ENCODE results near the gene MAP1LC3A.

The MAP1LC3A gene

GRCh38 chr20:34529742-34530141 is 28.8 kb upstream of the MAP1LC3A start:
- no peaks in the 10 kb centered on the region for H3K27me3 ChIP-seq (ENCODE audit: control insufficient read depth, insufficient read depth, low read length)
- H3K9me3 ChIP-seq (ENCODE audit: control insufficient read depth, insufficient read depth, low read length), result no peaks in the 10 kb centered on the region
- no peak overlapping the region for H3K27ac ChIP-seq (ENCODE audit: low read length)
- no peak overlapping the region for H3K4me3 ChIP-seq (ENCODE audit: low read length)
- WGBS (ENCODE audit: insufficient coverage, insufficient read length), result no CpG with 5 or more reads among the region's 3 CpGs
- H3K36me3 ChIP-seq (ENCODE audit: control insufficient read depth, insufficient read depth, low read length), result peaks cover 14% of the 10 kb centered on the region; the same call in 1 of the 2 replicates
- no peaks in the 10 kb centered on the region for H3K4me1 ChIP-seq (ENCODE audit: control insufficient read depth, insufficient read depth, low read length)
- no peak for DNase-seq (ENCODE audit: low read depth, low spot score)

- Histone ChIP-seq H3K9me3 (ENCODE audit: control insufficient read depth, insufficient read depth, low read length) (no peaks in the 10 kb centered on the region), H3K4me1 (ENCODE audit: control insufficient read depth, insufficient read depth, low read length) (no peaks in the 10 kb centered on the region), H3K36me3 (ENCODE audit: control insufficient read depth, insufficient read depth, low read length) (peaks cover 18% of the 10 kb centered on the region; the same call in 1 of the 2 replicates), H3K27me3 (ENCODE audit: control insufficient read depth, insufficient read depth, low read length) (no peaks in the 10 kb centered on the region), H3K27ac (ENCODE audit: low read length) (no peak overlapping the region), H3K4me3 (ENCODE audit: low read length) (no peak overlapping the region)
- WGBS (ENCODE audit: insufficient coverage, insufficient read length), result no CpG with 5 or more reads among the region's 5 CpGs
- no peak for DNase-seq (ENCODE audit: low read depth, low spot score)
Measured at GRCh38 chr20:34530342-34530741, 28.2 kb upstream of the MAP1LC3A start.

GRCh38 chr20:34531608-34532265 is 26.8 kb upstream of the MAP1LC3A start:
- H3K9me3 ChIP-seq (ENCODE audit: control insufficient read depth, insufficient read depth, low read length), result no peaks in the 10 kb centered on the region
- no peak for DNase-seq (ENCODE audit: low read depth, low spot score)
- H3K4me1 ChIP-seq (ENCODE audit: control insufficient read depth, insufficient read depth, low read length), result no peaks in the 10 kb centered on the region
- no CpG with 5 or more reads among the region's 8 CpGs for WGBS (ENCODE audit: insufficient coverage, insufficient read length)
- H3K27me3 ChIP-seq (ENCODE audit: control insufficient read depth, insufficient read depth, low read length), result no peaks in the 10 kb centered on the region
- H3K4me3 ChIP-seq (ENCODE audit: low read length), result no peak overlapping the region
- no peak overlapping the region for H3K27ac ChIP-seq (ENCODE audit: low read length)
- H3K36me3 ChIP-seq (ENCODE audit: control insufficient read depth, insufficient read depth, low read length), result peaks cover 27% of the 10 kb centered on the region; the same call in 1 of the 2 replicates

GRCh38 chr20:34532320-34532719 is 26.2 kb upstream of the MAP1LC3A start:
- H3K4me3 ChIP-seq (ENCODE audit: low read length), result no peak overlapping the region
- H3K4me1 ChIP-seq (ENCODE audit: control insufficient read depth, insufficient read depth, low read length), result no peaks in the 10 kb centered on the region
- no peaks in the 10 kb centered on the region for H3K27me3 ChIP-seq (ENCODE audit: control insufficient read depth, insufficient read depth, low read length)
- H3K9me3 ChIP-seq (ENCODE audit: control insufficient read depth, insufficient read depth, low read length), result no peaks in the 10 kb centered on the region
- no peak overlapping the region for H3K27ac ChIP-seq (ENCODE audit: low read length)
- no peak for DNase-seq (ENCODE audit: low read depth, low spot score)
- H3K36me3 ChIP-seq (ENCODE audit: control insufficient read depth, insufficient read depth, low read length), result peaks cover 25% of the 10 kb centered on the region; the same call in 1 of the 2 replicates
- no CpG with 5 or more reads among the region's 8 CpGs for WGBS (ENCODE audit: insufficient coverage, insufficient read length)

GRCh38 chr20:34532756-34533155 is 25.8 kb upstream of the MAP1LC3A start:
- Histone ChIP-seq H3K27ac (ENCODE audit: low read length) (no peak overlapping the region), H3K9me3 (ENCODE audit: control insufficient read depth, insufficient read depth, low read length) (no peaks in the 10 kb centered on the region), H3K4me1 (ENCODE audit: control insufficient read depth, insufficient read depth, low read length) (no peaks in the 10 kb centered on the region), H3K27me3 (ENCODE audit: control insufficient read depth, insufficient read depth, low read length) (no peaks in the 10 kb centered on the region), H3K36me3 (ENCODE audit: control insufficient read depth, insufficient read depth, low read length) (peaks cover 28% of the 10 kb centered on the region; the same call in 1 of the 2 replicates), H3K4me3 (ENCODE audit: low read length) (no peak overlapping the region)
- whole genome bisulfite sequencing (ENCODE audit: insufficient coverage, insufficient read length), result no CpG with 5 or more reads among the region's 7 CpGs
- DNase-seq (ENCODE audit: low read depth, low spot score), result no peak

- Histone ChIP-seq H3K36me3 (ENCODE audit: control insufficient read depth, insufficient read depth, low read length) (peaks cover 24% of the 10 kb centered on the region; the same call in 1 of the 2 replicates), H3K4me1 (ENCODE audit: control insufficient read depth, insufficient read depth, low read length) (no peaks in the 10 kb centered on the region), H3K27me3 (ENCODE audit: control insufficient read depth, insufficient read depth, low read length) (no peaks in the 10 kb centered on the region), H3K27ac (ENCODE audit: low read length) (no peak overlapping the region), H3K4me3 (ENCODE audit: low read length) (no peak overlapping the region), H3K9me3 (ENCODE audit: control insufficient read depth, insufficient read depth, low read length) (no peaks in the 10 kb centered on the region)
- DNase-seq (ENCODE audit: low read depth, low spot score), result no peak
- WGBS (ENCODE audit: insufficient coverage, insufficient read length), result no CpG with 5 or more reads among the region's 15 CpGs
Measured at GRCh38 chr20:34534391-34535165, 23.9 kb upstream of the MAP1LC3A start.

- Histone ChIP-seq H3K9me3 (ENCODE audit: control insufficient read depth, insufficient read depth, low read length) (no peaks in the 10 kb centered on the region), H3K27me3 (ENCODE audit: control insufficient read depth, insufficient read depth, low read length) (no peaks in the 10 kb centered on the region), H3K4me1 (ENCODE audit: control insufficient read depth, insufficient read depth, low read length) (no peaks in the 10 kb centered on the region), H3K27ac (ENCODE audit: low read length) (no peak overlapping the region), H3K4me3 (ENCODE audit: low read length) (no peak overlapping the region), H3K36me3 (ENCODE audit: control insufficient read depth, insufficient read depth, low read length) (peaks cover 24% of the 10 kb centered on the region; the same call in 1 of the 2 replicates)
- WGBS (ENCODE audit: insufficient coverage, insufficient read length), result no CpG with 5 or more reads among the region's 15 CpGs
- no peak for DNase-seq (ENCODE audit: low read depth, low spot score)
Measured at GRCh38 chr20:34535301-34535840, 23.1 kb upstream of the MAP1LC3A start.

- WGBS (ENCODE audit: insufficient coverage, insufficient read length), result no CpG with 5 or more reads among the region's 2 CpGs
- Histone ChIP-seq H3K9me3 (ENCODE audit: control insufficient read depth, insufficient read depth, low read length) (no peaks in the 10 kb centered on the region), H3K27me3 (ENCODE audit: control insufficient read depth, insufficient read depth, low read length) (no peaks in the 10 kb centered on the region), H3K4me3 (ENCODE audit: low read length) (no peak overlapping the region), H3K4me1 (ENCODE audit: control insufficient read depth, insufficient read depth, low read length) (no peaks in the 10 kb centered on the region), H3K27ac (ENCODE audit: low read length) (no peak overlapping the region), H3K36me3 (ENCODE audit: control insufficient read depth, insufficient read depth, low read length) (peaks cover 25% of the 10 kb centered on the region)
- DNase-seq (ENCODE audit: low read depth, low spot score), result no peak
Measured at GRCh38 chr20:34535857-34536256, 22.7 kb upstream of the MAP1LC3A start.

- Histone ChIP-seq H3K27ac (ENCODE audit: low read length) (no peak overlapping the region), H3K9me3 (ENCODE audit: control insufficient read depth, insufficient read depth, low read length) (no peaks in the 10 kb centered on the region), H3K27me3 (ENCODE audit: control insufficient read depth, insufficient read depth, low read length) (no peaks in the 10 kb centered on the region), H3K4me3 (ENCODE audit: low read length) (no peak overlapping the region), H3K36me3 (ENCODE audit: control insufficient read depth, insufficient read depth, low read length) (peaks cover 29% of the 10 kb centered on the region), H3K4me1 (ENCODE audit: control insufficient read depth, insufficient read depth, low read length) (no peaks in the 10 kb centered on the region)
- DNase-seq (ENCODE audit: low read depth, low spot score), result no peak
- WGBS (ENCODE audit: insufficient coverage, insufficient read length), result no CpG with 5 or more reads among the region's 10 CpGs
Measured at GRCh38 chr20:34536798-34537394, 21.6 kb upstream of the MAP1LC3A start.

- no CpG with 5 or more reads among the region's 8 CpGs for WGBS (ENCODE audit: insufficient coverage, insufficient read length)
- Histone ChIP-seq H3K27ac (ENCODE audit: low read length) (no peak overlapping the region), H3K27me3 (ENCODE audit: control insufficient read depth, insufficient read depth, low read length) (no peaks in the 10 kb centered on the region), H3K4me1 (ENCODE audit: control insufficient read depth, insufficient read depth, low read length) (no peaks in the 10 kb centered on the region), H3K4me3 (ENCODE audit: low read length) (no peak overlapping the region), H3K36me3 (ENCODE audit: control insufficient read depth, insufficient read depth, low read length) (peaks cover 29% of the 10 kb centered on the region), H3K9me3 (ENCODE audit: control insufficient read depth, insufficient read depth, low read length) (no peaks in the 10 kb centered on the region)
- no peak for DNase-seq (ENCODE audit: low read depth, low spot score)
Measured at GRCh38 chr20:34537651-34538050, 20.9 kb upstream of the MAP1LC3A start.
